HG03457 (cell line): ENCODE data around the gene TOR2A.

Experiments
- ATAC-seq: cut with Tn5 transposase; IDR thresholded peaks from one replicate; pipeline ENCODE4 v1.9.1; 2021; ENCODE audit warnings: moderate number of reproducible peaks; ENCODE audit not compliant: unreplicated experiment

TOR2A gene

DNA sequence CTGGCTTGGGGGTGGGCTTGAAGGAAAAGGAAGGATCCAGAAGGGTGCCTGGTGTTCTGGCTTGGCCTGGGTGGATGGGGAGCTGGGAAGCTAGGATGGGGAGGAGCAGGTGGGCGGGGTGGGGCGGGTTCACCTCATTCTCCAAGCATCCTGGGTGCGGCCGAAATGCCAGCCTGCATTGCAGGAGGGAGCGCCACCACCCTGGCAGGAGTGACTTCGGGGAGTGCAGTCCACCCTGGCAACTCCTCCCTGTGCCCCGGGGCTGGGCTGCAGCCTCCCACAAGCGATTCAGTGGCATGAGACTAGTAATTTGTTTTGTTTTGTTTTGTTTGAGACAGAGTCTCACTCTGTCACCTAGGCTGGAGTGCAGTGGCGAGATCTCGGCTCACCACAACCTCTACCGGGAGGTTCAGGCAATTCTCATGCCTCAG, 13.7 kb downstream of the TOR2A start:
- ATAC-seq: no peak

GRCh38 chr9:127720865-127721227, 14.2 kb downstream of the TOR2A start:
- ATAC-seq: no peak

DNA sequence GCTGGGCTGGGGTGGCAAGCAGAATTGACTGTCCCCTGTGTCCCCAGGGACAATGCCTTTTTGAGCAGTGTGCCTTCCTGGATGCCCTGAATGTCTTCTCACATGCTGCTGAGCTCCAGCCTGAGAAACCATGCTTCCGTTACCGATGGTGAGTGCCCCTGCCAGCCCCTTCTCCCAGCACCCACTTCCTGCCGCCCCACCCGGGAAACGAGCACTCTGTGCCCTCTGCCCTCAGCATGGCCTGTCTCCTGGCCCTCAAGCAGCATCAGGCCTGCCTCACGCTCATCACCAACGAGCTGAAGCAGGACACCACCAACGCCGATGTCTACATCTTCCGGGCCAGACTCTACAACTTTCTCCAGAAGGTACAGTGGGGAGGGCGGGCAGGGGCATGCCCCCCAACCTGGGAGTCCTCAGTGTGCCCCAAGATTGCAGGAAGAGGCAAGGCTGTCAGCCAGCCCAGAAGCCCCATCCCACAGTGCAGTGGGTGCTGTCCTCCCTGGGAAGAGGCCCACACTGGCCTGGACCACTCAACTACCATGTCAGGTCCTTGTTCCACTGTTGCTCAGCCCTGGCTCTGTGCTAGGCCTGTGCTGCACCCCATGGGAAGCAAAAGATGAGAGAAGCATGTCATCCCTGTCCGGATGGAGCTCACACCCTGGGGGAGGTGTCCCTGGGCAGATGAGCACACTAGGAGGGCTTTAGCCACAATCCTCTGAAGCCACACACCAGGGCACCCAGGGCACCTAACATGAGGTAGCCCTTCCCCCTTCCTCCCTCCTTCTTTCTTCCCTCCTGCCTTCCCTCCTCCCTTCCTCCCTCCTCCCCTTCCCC, 14.8 kb downstream of the TOR2A start:
- ATAC-seq: no peak

DNA sequence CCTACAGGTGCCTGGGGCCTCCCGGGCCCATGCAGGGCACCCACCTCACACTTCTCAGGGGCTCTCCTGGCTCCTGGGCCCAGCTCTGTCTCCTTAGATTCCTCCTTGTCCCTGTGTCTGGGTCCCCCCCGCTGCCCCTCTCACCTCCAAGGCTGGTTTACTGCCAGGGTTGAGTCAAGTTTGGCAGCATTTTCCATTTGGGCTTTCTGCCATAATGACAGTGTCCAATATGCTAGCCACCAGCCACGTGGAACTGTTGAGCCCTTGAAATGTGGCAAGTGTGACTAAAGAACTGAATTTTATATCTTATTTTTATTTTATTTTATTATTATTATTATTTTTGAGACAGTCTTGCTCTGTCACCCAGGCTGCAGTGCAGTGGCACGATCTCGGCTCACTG, 17.3 kb downstream of the TOR2A start:
- ATAC-seq: no peak

GRCh38 chr9:127716412-127716811, 18.7 kb downstream of the TOR2A start:
- no peak for ATAC-seq

- ATAC-seq: peak; percentile 81
These were observed 19.4 kb downstream of the TOR2A start, which contains the start of the genes PTRH1 and TTC16 for GRCh38 chr9:127715470-127716337. Gene PTRH1, minus strand, starts transcription at chr9:127715663. Its CDS starts 24 bp downstream, at chr9:127715639. Gene TTC16, plus strand, starts transcription at chr9:127716079. Its CDS starts 67 bp downstream, at chr9:127716146.

DNA sequence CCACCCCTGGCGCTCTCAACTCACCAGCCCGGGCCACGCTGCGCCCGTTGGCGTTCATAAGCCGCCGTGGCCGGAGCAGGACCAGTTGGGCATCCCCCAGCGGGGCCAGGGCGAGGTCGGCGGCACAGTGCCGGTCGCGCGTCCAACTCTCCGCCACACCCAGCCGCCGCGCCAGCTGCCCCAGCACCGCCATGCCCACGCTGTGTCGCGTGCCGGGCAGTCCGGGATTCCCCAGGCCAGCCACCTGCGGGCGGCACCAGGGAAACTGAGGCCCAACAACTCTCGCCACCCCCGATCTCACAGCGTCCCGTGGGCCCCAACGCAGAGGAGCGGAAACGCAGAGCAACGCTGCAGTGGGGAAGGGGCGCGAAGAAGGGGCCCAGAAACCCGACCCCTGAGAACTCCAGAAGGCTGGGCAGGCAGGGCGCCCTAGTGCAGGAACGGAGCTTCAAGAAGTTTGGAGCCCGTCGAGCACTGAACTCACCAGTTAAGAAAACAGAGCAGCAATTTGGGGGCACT, 20.1 kb downstream of the TOR2A start:
- ATAC-seq: no peak

- no peak for ATAC-seq
These were observed 20.9 kb downstream of the TOR2A start for GRCh38 chr9:127714020-127714750.

DNA sequence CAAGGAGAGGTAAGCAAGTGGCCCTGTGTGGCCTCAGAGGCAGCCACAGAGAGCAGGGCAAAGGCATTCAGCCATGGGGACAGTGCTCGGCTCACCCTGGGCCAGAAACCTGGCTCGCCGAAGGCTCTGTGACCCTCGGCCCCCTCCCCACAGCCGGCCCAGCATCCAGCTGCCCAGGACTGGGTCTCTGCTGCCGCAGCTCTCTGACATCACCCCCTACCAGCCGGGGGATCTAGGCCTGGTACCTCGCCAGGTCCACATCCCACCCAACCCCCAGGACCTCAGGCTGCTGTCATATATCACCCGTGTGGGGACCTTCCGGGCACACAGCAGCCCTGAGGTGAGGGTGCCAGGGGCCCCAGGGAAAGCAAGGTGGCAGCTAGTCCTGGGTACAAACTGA, 22.2 kb downstream of the TOR2A start:
- ATAC-seq: no peak

GRCh38 chr9:127712371-127712770, 22.7 kb downstream of the TOR2A start:
- ATAC-seq: no peak

- no peak for ATAC-seq
These were observed 23.2 kb downstream of the TOR2A start for GRCh38 chr9:127711831-127712274.

- ATAC-seq: no peak
These were observed 23.8 kb downstream of the TOR2A start for GRCh38 chr9:127711226-127711701.

DNA sequence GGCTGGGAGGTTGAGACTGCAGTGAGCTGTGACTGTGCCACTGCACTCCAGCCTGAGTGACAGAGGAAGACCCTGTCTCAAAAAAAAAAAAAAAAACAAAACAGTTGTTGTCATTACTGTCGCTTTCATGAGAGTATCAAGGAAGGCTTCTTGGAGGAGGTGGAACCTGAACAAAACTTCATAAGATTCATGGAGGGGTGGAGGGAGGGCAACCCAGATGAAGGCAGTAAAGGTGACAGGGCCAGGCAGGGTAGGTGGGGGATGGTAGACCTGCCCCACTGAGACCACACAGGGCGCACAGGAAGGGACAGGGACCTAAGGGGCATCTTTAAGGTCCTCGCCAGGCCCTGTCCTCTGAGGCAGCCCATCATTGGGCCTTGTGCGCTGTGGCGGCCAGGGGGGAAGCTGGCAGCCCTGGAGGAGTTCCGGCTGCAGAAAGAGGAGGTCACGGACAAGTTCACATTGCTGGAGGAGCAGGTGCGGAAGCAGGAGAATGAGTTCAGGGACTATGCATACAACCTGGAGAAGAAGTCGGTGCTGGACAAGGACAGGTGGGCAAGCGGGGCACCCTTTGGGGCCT, 24.8 kb downstream of the TOR2A start:
- no peak for ATAC-seq

DNA sequence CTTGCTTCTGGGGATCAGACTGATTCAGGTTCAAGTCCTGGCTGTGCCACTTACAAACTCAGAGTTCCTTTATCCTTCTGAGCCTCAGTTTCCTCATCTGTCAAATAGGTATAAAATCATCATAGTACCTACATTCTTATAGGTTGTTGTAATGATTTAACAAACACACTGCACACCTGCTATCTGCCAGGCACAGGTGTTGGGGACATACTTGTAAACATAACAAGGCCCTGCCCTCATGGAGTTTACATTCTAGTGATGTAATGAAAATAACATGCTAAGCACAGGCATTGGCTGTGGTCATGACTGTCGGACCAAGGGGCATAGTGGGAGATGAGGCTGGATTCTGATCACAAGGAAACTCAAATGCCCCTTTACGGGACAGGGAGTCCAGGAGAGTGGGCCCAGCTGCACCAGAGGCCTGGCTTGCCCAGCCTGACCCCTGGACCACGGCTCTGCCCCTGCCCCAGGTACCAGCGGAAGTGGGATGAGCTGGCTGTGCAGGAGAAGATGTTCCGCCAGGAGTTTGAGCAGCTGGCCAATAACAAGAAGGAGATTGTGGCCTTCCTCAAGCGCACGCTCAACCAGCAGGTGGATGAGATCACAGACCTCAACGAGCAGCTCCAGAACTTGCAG, 26.0 kb downstream of the TOR2A start:
- no peak for ATAC-seq

DNA sequence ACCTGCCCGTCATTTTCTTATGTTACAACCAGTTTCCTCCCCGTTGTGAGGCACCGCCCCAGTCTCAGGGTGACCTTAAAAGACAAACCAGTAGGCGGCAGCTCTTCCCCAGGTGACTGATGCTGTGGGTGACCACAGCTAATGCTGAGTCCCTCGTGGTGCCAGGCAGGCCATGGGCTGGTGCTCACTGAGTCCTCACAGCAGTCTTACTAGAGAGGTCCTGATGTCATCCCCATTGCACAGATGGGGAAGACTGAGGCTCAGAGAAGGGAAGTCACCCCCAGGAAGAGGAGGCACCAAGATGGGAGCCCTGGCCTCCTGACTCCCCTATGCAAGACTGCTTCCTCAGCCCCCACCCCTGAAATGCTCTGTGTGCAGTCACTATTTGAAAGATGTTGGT, 27.3 kb downstream of the TOR2A start:
- ATAC-seq: no peak

GRCh38 chr9:127706836-127707241, 28.3 kb downstream of the TOR2A start, which contains the start of gene CFAP157:
Gene CFAP157, plus strand, starts transcription at chr9:127706988. Its CDS starts 44 bp downstream, at chr9:127707032.
- no peak for ATAC-seq

DNA sequence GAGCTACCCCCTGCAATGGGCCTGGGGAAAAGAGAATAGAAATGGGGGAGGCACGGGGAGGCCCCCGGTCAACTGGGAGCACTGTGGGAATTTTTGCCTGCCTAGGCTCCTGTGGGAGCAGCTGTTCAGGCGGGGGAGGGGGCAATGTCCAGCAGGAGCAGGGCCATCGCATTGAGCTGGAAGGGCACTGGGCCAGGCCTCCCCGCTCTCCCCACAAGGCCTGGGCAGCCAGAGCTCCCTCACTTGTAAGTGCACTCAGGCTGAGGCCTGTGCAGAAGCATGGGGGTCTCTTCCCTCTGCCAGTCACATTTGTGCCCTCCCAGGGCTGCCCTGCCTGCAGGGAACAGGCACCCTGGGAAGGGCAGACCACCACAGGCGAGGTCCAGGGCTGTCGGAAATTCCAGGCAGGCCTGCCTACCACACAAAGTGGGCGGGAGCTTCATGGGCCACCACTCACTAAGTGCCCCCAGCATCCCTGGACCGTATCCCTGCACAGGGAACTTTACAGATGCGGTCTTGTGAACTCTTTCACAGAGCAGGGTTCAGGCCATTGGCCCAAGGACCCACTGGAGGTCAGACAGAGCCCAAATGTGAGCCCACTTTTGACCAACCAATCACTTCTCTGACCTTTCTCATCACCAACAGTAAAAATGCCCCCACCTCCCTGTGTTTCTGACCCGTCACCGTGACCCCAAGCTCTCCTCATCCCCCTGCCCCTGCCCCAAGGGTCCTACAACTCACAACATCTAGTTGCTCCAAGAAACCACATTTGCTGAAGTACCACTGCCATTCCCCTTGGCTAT, 29.3 kb downstream of the TOR2A start:
- ATAC-seq: no peak

- no peak for ATAC-seq
These were observed 31.7 kb downstream of the TOR2A start for GRCh38 chr9:127703289-127703946.
